Pons (tissue), 1 donor: ENCODE results near the gene SSH3.
A peak's percentile ranks its signal among the peaks of the same experiment; 100 is the strongest.
"Not testable (repeated sequence)": the region's sequence is repeated elsewhere in the genome, so short reads cannot be mapped to it uniquely, and the experiment has no call there.

Experiments used
- DNase-seq: peaks from one replicate; pipeline ENCODE4 v3.0.0-alpha.2; 2016; ENCODE audit warnings: low spot score

The SSH3 gene

DNA sequence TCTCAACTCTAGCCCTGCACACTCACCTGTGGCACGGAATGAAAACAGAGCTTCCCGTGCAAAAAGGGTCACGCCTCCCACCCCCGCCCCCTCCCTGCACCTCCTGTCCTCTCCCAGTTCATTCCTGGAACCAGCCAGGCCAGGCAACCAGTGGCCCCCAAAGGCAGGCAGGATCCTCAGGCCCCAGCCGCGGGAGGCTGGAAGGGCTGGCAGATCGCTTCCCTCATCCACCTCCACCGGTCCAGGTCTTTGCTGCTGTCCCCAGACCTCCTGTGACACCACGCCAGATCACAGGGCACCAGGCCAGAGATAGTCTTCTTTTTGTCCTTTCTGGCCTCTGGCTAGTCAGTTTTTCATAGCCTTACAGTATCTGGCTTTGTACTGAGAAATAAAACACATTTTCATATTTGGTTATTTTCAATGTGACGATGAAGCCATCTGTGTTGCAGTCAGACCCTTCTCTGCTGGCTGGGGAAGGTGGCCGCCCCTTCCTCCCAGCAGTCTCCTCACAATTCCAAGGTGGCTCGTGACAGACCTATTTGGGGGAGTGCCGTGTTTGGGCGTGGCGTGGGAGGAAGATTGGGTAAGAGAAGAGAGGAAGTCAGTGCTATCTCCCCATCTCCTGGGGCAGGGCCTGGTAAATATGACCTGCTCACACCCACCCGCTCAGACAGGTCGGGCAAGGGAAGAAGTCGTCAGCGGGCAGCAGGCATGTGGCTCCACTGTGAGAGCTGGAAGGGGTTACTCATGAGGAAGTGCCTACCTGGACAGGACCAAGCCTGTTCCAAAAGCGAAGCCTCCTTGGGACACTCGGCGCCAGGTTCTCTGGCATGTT, 9.1 kb downstream of the SSH3 start:
- DNase-seq = no peak

GRCh38 chr11:67313125-67313890, 10.0 kb downstream of the SSH3 start:
- DNase-seq = no peak

GRCh38 chr11:67314218-67314617, 10.9 kb downstream of the SSH3 start:
- no peak for DNase-seq

DNA sequence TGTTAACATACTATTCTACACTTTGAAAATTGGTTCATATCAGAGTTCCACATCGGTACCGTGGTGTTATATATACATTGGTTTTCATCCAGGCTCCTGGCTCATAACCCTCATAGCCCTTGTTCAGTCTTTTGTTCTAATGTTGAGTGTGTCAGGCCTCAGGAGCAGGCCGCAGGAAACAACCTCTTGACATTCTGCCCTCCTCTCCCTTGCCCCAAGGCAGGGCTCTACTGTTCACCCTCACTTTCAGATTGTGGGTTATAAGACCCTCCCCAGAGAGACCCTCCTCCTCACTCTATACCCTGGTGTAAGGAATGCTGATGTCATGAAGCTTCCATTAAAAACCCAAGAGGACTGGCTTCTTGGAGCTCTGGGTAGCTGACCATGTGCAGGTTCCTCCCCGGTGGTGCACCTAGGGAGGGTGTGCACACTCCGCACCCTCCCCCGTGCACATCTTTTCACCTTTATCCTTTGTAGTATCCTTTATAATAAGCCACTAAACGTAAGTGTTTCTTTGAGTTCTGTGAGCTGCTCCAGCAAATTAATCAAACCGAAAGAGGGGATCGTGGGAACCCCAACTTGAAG, 12.1 kb downstream of the SSH3 start:
- DNase-seq = no peak

DNA sequence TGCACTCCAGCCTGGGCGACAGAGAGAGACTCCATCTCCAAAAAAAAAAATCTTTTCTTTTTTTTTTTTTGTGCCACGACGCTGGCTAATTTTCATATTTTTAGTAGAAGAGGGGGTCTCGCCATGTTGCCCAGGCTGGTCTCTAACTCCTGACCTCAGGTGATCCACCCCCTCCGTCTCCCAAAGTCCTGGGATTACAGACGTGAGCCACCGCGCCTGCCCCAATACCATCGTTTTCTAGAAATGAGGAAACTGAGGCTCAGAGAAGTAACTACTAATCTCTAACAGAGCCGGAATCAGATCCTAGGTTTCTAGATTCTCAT, 13.5 kb downstream of the SSH3 start:
- DNase-seq = no peak

DNA sequence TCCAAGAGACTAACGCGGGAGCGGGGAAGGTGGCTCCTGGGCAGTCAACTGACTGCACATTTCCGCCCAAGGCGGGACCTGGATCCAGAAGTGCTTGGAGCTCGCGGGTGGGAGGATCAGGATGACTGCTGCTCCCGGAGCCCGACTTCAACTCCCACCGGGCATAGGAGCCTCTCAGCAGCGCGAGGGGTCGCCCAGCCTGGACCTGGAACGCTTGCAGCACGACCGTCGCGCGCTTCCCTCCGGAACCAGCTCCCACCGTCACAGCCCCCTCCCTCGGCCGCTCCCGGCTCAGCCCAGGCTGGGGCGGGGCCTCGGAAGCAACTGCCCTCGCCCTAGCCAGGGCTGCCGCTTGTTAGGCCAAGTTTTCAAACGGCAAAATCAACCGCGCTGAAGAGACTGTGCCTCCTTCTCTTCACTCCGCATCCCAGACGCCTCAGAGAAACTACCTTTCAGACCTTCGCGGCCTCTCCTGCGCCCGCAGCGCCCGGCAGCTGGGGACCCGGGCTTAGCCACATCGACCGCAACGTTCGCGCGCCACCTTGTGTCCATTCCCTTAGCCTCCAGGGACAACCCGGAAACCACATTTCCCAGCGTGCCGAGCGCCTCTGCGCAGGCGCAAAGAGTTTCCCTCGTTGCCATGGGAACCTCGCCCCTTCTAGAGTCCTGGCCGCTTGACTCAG, 14.0 kb downstream of the SSH3 start:
- peak; percentile 97 for DNase-seq

DNA sequence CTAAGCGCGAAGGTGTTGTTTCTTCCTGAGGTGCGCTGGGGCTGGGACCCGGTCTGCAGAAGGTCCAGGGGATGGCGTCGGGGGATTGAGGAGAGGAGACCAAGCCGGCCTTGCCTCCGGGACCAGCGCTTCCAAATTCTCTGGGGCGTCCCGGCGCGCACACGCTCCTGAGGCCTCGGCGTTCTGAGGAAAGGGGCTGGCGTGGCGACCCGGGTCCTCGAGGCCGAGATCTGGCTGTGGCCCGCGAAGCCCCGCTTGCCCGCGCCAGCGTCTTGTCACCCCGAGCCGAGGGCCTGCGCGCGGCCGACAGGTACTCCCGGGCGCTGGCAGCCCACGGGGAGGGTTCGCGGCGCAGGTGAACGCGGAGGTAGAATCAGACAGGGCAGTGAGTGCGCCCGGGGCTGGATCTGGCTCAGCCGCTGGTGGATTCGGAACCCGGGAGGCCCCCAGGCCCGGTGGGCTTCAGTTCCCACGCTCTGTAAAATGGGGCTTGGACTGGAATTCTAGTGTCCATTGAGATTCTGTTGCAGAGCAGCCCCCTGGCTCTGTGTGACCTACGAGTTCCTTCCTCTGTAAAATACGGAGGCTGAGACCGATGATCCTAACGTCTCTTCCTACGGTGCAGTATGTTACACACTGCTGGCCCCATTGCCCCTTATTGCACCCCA, 14.7 kb downstream of the SSH3 start:
- no peak for DNase-seq

DNA sequence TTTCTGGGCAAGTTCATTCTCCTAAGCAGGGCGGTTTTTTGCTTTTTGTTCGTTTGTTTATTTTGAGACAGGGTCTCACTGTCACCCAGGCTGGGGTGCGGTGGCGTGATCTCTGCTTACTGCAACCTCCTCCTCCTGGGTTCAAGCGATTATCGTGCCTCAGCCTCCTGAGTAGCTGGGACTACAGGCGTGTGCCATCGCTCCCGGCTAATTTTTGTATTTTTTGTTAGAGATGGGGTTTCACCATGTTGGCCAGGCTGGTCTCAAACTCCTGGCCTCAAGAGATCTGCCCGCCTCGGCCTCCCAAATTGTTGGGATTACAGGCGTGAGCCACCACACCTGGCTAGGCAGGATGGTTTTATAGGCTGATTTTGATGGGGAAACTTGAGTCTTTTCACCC, 15.5 kb downstream of the SSH3 start:
- not testable (repeated sequence) for DNase-seq

- no peak for DNase-seq
These were observed 16.7 kb downstream of the SSH3 start for GRCh38 chr11:67320011-67320410.

DNA sequence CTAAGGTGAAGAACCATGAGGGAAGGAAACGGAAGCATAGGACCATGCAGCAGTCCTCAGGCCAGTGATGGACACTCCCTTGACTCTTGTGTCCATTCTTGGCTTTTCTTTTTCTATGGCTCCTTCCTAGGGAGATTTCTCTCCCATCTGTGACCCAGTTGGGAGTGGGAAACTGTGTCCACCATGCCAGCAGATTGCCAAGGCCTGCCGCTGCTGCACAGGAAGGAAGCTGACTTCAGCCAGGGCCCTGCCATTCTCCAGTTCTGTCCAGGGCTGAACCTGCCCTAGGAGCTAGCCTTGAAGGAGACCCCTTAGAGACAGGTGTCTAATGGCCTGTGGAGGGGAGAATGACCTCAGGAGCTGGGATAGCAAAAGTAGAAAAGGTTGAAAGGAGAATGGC, 17.4 kb downstream of the SSH3 start:
- no peak for DNase-seq

- no peak for DNase-seq
These were observed 18.1 kb downstream of the SSH3 start for GRCh38 chr11:67321313-67321871.

DNA sequence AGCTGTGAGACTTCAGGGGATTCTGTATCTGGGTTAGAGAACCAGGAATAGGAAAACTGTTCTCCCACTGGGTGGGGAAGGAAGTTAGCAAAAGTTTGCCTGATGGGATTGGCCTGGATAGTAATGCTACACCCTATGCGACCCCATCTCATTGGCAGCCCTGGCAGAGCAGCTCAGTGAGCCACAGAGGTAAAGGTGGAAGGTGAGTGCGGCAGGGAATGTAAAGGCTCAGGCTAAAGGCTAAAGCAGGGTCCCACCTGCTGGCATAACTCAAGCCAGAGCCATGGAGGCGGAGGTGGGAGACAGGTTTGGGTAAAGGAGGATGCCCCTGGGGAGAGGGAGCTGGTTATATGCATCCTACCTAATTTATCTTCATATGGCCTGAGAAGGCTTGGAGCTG, 18.7 kb downstream of the SSH3 start:
- no peak for DNase-seq

GRCh38 chr11:67323526-67323925, 20.2 kb downstream of the SSH3 start:
- no peak for DNase-seq

- no peak for DNase-seq
These were observed 28.9 kb downstream of the SSH3 start for GRCh38 chr11:67332081-67332691.

- no peak for DNase-seq
These were observed 33.9 kb downstream of the SSH3 start for GRCh38 chr11:67337257-67337656.

DNA sequence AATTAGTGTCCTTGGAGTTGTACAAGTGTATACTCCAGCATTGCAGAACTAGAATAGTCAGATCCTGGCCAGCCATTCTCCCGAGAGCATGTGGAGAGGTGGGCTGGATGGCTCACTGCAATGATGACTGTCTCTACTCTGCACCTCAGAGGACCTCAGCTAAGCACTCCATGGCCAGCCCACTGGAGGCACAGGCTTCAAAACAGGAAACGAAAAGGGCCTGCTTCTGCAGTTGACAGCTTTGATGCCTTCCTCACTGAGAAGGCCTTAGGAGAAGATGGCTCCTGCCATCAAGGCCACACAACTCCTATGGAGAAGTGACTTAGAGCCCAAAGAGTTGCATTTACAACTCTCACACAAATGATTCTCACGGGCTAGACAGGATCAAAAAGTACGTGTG, 40.9 kb downstream of the SSH3 start:
- DNase-seq = no peak

DNA sequence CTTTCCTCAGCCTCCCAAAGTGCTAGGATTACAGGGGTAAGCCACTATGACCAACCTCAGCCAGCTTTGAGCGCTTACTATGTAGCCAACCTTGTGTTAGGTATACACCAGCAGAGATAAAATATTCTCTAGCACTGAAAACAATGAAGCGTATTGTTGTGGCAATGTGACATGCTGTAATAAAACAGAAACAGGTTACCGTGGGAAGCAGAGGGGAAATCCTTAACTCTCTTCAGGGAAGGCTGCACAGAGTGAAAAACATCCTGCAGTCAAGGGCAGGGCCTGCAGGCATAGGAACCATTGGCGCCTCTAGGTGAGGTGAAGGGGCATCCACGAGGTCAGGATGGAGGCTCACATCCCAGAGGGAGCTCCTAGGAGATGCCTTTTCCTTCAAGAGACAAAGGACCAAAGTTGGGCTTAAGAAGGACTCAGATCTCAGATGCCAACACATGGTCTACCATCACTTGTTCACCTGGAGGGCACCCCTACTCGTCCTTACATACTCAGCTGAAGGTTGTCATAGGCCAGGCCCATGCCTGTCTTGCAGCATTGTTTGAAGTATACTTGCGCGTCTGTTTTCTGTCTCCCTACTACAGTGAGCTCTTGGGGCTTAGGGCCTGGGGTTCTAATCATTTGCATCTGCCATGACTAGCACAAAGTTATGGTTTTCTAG, 42.1 kb downstream of the SSH3 start:
- DNase-seq = no peak

DNA sequence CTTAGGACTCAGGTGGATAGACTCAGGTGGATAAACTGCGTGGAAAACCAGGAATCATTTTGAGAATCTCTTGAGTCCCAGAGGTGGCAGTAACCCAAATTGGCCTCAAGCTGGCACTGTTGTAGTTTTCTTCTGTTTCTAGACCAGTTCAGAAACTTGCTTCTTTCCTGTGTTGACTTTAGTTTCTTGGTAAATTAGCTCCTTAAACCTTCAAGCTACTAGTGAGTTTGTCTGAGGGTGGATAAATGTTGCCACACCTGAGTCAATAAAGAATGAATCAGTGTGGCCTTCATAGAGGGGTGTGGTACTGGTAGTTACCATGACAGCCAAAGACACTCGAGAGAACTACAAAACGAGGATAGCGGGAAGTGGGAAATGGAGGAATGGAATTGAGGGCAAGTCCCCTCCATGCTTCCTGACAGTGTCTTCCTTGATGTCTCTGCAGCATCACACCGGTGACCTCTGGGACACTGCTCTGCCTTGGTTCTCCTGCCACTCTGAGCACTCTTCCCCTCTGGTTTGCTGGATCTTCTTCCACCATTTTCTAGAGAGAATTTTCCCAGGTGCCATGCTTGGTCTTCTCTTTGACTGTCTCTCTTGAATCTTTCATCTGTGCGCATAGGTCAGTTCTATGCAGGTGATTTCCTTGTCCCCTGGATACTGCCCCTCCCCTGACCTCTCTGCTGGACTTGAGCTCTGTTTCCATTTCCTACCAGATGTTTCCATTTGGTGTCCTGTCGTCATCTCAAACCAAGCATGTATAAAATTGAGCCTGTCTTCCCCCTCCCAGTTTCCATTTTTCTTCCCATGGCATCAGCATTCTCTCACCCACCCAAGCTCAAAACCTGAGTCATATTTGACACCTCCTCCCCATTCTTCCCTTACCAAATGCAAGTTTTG, 42.8 kb downstream of the SSH3 start:
- DNase-seq = no peak

GRCh38 chr11:67347964-67348749, 44.8 kb downstream of the SSH3 start:
- no peak for DNase-seq
